ENCODE results near the gene TP53I13.
A peak's percentile ranks its signal among the peaks of the same experiment; 100 is the strongest.

Gene TP53I13

GRCh38 chr17:29617481-29618271 lies 49.2 kb downstream of the TP53I13 start:
- peak; percentile 60 for DNase-seq

GRCh38 chr17:29618272-29619065 lies 50.0 kb downstream of the TP53I13 start:
- DNase-seq, result no peak

- no peak for DNase-seq
Measured at GRCh38 chr17:29619251-29619650, 50.8 kb downstream of the TP53I13 start.

- DNase-seq, result no peak
Measured at GRCh38 chr17:29620271-29620670, 51.8 kb downstream of the TP53I13 start.

GRCh38 chr17:29620779-29621500 lies 52.4 kb downstream of the TP53I13 start:
- DNase-seq, result no peak

GRCh38 chr17:29621751-29622194 lies 53.3 kb downstream of the TP53I13 start:
- DNase-seq, result no peak
